ENCODE data around the gene STARD3.

The STARD3 gene

GRCh38 chr17:39674179-39674578 is 37.2 kb downstream of the STARD3 start:
- no peak for DNase-seq

- no peak for DNase-seq
Observed at GRCh38 chr17:39674702-39675389, 37.9 kb downstream of the STARD3 start.

GRCh38 chr17:39675390-39676082 is 38.6 kb downstream of the STARD3 start:
- no peak for DNase-seq

GRCh38 chr17:39676198-39676819 is 39.4 kb downstream of the STARD3 start:
- DNase-seq = peak in 1 of 2 experiments; percentile 27

GRCh38 chr17:39677072-39677471 is 40.1 kb downstream of the STARD3 start:
- DNase-seq = no peak

GRCh38 chr17:39677542-39678339 is 40.8 kb downstream of the STARD3 start:
- DNase-seq = no peak

- DNase-seq = no peak
Observed at GRCh38 chr17:39678340-39679116, 41.6 kb downstream of the STARD3 start.

- DNase-seq = peak in 1 of 2 experiments; percentile 28
Observed at GRCh38 chr17:39679521-39680192, 42.7 kb downstream of the STARD3 start.

- DNase-seq = no peak
Observed at GRCh38 chr17:39683295-39683939, 46.5 kb downstream of the STARD3 start.

- no peak for DNase-seq
Observed at GRCh38 chr17:39684369-39685192, 47.6 kb downstream of the STARD3 start.

- DNase-seq = no peak
Observed at GRCh38 chr17:39687101-39687545, 50.2 kb downstream of the STARD3 start.

GRCh38 chr17:39687546-39688474 is 50.9 kb downstream of the STARD3 start, which contains the start of gene PGAP3:
TSS of gene PGAP3 (minus strand) at chr17:39688057. CDS start at chr17:39688014, 43 bp downstream.
- peak; percentile 79 to 83 for DNase-seq

- DNase-seq = no peak
Observed at GRCh38 chr17:39688475-39688835, 51.5 kb downstream of the STARD3 start.

GRCh38 chr17:39688945-39689344 is 52.0 kb downstream of the STARD3 start:
- DNase-seq = no peak

- DNase-seq = no peak
Observed at GRCh38 chr17:39694593-39694992, 57.6 kb downstream of the STARD3 start.

- no peak for DNase-seq
Observed at GRCh38 chr17:39695089-39695474, 58.1 kb downstream of the STARD3 start.

- no peak for DNase-seq
Observed at GRCh38 chr17:39696731-39697130, 59.8 kb downstream of the STARD3 start.

- DNase-seq = no peak
Observed at GRCh38 chr17:39697961-39698360, 61.0 kb downstream of the STARD3 start.

All from stimulated activated CD4-positive, alpha-beta T cell treated with anti-CD3 and anti-CD28 coated beads, Interleukin-4, amount 100 ng/mL, for 4 hours (primary cell).